Left lung (tissue), 10 donors: ENCODE measurements around the gene GGT1. TPM values are rescaled to one million over a fixed set of nuclear protein-coding genes. Genes with fewer than 3 reads are reported as not detected.
"Not testable (repeated sequence)": the region's sequence is repeated elsewhere in the genome, so short reads cannot be mapped to it uniquely, and the experiment has no call there.

Experiments used
- ATAC-seq: fragments of 200-7000 bp; cut with Tn5 transposase; one replicate; pipeline ENCODE4 v1.9.1; 2020; ENCODE audit warnings: moderate library complexity
- DNase-seq, 4 donors: peaks; one replicate each; pipeline ENCODE4 v3.0.0-alpha.2; 2013 to 2020
- H3K27ac ChIP-seq, 2 donors: fragments of 200-600 bp; sonication (generic) in 1 of 2; one replicate each; pipeline versions ENCODE4 v1.5.0 to v1.8.0; 2020 to 2021
- H3K27me3 ChIP-seq, 2 donors: fragments of 200-600 bp; sonication (generic) in 1 of 2; one replicate each; pipeline versions ENCODE4 v1.5.0 to v1.8.0; 2020 to 2021
- H3K36me3 ChIP-seq, 2 donors: fragments of 200-600 bp; sonication (generic) in 1 of 2; one replicate each; pipeline versions ENCODE4 v1.5.0 to v1.8.0; 2020 to 2021
- H3K4me1 ChIP-seq, 2 donors: fragments of 200-600 bp; one replicate each; pipeline ENCODE4 v1.8.0; 2021
- H3K4me3 ChIP-seq, 2 donors: fragments of 200-600 bp; sonication (generic) in 1 of 2; one replicate each; pipeline versions ENCODE4 v1.5.0 to v1.8.0; 2020 to 2021; ENCODE audit warnings: mild to moderate bottlenecking in 1 of 2
- H3K9me3 ChIP-seq, 2 donors: fragments of 200-600 bp; sonication (generic) in 1 of 2; one replicate each; pipeline versions ENCODE4 v1.5.0 to v1.8.0; 2020 to 2021
- intact Hi-C, 2 donors: fragments of 100-400 bp; cut with DNase I; formaldehyde crosslinking; loops; one replicate each; pipeline versions ENCODE4 v1.11.2 to v1.14.2; 2022
- polyA plus RNA-seq, 6 donors: library from polyadenylated mRNA; unstranded; fragments of 120-200 nt; gene quantifications; one replicate each; pipeline ENCODE4 v1.2.1, GENCODE V29; 2013; ENCODE audit not compliant: insufficient read length in 6 of 6
- total RNA-seq, 2 donors: library from RNA; stranded (reverse); fragmentation: NEBNext Ultra II Directional; extraction: Animal tissue kit (Norgen Biotek cat#: 25700); gene quantifications; one replicate each; pipeline ENCODE4 v1.2.1, GENCODE V29; 2021
- TF ChIP-seq, protein P1 (sequence below), 2 donors: fragments of 200-600 bp; sonication (generic) in 1 of 2; IDR thresholded peaks; one replicate each; pipeline versions ENCODE4 v1.5.0 to v1.8.0; 2021; ENCODE audit warnings: antibody characterized with exemption in 2 of 2
- donor health status: DM: no; HTN: yes; CAD: no.
- donor health status: DM: no; HTN: no; CAD: no.

The GGT1 gene
- total and polyA plus RNA-seq, 8 donors: 9.1 to 96.4 (median 13.9) TPM

DNA sequence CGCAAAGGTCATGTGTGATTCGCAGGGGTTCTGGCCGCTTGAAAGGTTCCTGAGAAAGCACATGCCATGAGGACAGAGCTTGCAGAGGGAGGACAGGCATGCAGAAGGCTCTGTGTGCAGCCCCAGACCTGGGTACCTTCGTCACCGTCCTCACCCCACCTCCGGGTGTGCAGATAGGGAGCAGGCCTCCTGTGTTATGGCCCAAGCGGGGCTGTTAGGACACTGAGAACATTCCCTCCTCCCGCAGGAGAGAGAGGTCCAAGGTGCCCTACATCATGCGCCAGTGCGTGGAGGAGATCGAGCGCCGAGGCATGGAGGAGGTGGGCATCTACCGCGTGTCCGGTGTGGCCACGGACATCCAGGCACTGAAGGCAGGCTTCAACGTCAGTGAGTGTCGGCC is 43.8 kb downstream of the GGT1 start:
- H3K27me3 ChIP-seq, DNase-seq, H3K4me1 ChIP-seq, H3K4me3 ChIP-seq, H3K9me3 ChIP-seq, H3K36me3 ChIP-seq, ATAC-seq, intact Hi-C loops, H3K27ac ChIP-seq: not testable (repeated sequence)

DNA sequence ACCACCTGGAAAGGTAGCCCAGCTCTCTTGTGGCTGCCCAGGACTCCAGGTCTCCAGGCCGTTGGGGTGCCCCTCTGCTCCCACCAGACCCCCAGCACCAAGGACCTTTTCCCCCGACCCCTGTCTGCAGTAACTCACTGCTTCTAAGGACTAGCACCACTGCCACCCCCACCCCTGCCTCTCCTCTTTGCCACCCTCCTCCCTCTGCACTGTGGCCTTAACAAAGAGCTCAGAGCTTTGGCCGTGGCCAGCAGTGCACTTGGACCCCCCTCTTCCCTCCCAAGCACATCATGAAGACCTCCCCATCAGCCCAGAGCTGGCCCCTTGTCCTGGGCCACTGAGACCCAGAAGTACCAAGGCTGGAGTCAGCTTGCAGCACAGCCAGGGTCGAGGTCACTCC is 46.4 kb downstream of the GGT1 start:
- H3K36me3 ChIP-seq, H3K27ac ChIP-seq, H3K27me3 ChIP-seq, intact Hi-C loops, H3K4me1 ChIP-seq, H3K4me3 ChIP-seq, H3K9me3 ChIP-seq, DNase-seq, ATAC-seq: not testable (repeated sequence)

DNA sequence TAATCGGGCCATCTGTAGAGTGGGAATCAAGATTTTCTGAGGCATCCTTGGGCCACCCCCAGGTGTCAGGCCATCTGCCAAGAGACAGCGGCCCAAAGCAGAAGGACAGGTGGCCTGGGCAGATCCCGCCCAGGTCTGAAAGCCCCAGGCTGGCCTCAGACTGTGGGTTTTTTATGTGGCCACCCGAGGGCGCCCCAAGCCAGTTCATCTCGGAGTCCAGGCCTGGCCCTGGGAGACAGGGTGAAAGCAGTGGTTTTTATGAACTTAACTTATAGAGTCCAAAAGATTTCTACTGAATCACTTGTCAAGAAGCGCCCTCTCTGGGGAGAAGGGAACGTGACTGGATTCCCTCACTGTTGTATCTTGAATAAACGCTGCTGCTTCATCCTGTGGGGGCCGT is 47.9 kb downstream of the GGT1 start:
- TF ChIP-seq, protein P1, sequence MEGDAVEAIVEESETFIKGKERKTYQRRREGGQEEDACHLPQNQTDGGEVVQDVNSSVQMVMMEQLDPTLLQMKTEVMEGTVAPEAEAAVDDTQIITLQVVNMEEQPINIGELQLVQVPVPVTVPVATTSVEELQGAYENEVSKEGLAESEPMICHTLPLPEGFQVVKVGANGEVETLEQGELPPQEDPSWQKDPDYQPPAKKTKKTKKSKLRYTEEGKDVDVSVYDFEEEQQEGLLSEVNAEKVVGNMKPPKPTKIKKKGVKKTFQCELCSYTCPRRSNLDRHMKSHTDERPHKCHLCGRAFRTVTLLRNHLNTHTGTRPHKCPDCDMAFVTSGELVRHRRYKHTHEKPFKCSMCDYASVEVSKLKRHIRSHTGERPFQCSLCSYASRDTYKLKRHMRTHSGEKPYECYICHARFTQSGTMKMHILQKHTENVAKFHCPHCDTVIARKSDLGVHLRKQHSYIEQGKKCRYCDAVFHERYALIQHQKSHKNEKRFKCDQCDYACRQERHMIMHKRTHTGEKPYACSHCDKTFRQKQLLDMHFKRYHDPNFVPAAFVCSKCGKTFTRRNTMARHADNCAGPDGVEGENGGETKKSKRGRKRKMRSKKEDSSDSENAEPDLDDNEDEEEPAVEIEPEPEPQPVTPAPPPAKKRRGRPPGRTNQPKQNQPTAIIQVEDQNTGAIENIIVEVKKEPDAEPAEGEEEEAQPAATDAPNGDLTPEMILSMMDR (IDR thresholded peaks at IDR 0.05): peak in 1 of 2 donors; percentile 27
- H3K4me3 ChIP-seq, H3K4me1 ChIP-seq, ATAC-seq, H3K27ac ChIP-seq, H3K27me3 ChIP-seq, H3K9me3 ChIP-seq, H3K36me3 ChIP-seq, intact Hi-C loops: not testable (repeated sequence)
- DNase-seq: peak in 2 of 4 donors; percentile 43 to 87

DNA sequence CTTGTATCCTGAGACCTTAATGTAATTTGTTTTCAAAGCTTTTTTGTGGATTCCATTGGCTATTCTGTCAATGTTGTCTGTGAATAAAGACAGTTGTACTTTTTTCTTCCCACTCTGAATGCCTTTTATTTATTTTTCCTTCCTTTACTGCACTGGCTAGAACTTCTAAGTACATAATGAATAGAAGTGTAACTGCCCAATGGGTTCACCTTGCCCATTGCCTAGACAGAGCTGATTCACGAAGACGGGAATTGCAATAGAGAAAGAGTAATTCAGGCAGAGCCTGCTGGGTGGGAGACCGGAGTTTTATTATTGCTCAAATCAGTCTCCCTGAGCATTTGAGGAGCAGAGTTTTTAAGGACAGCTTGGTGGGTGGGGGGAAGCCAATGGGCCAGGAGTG is 62.4 kb downstream of the GGT1 start:
- H3K27me3 ChIP-seq, ATAC-seq, DNase-seq, H3K9me3 ChIP-seq, H3K4me3 ChIP-seq, H3K4me1 ChIP-seq, H3K36me3 ChIP-seq, intact Hi-C loops, H3K27ac ChIP-seq: not testable (repeated sequence)

DNA sequence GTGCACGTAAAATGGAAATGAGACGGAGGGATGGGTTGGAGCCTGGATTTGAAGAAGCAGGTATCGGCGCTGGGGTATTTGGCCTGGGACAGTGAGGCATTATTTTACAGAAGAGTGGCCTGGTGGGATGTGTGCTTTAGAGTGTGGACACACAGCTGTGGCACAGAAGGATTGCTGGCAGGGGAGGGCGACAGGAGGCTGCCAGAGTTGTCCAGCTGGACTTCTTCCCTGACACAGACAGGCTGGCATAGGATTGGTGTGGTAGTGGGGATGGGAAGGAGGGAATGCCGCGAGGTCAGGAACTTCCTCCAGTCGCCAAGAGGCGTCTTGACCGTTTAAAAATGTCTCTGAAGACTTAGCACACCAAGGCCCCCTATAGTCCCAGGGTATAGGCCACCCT is 64.9 kb downstream of the GGT1 start:
- DNase-seq, H3K36me3 ChIP-seq, ATAC-seq, H3K4me3 ChIP-seq, H3K27ac ChIP-seq, H3K9me3 ChIP-seq, intact Hi-C loops, H3K4me1 ChIP-seq, H3K27me3 ChIP-seq: not testable (repeated sequence)

DNA sequence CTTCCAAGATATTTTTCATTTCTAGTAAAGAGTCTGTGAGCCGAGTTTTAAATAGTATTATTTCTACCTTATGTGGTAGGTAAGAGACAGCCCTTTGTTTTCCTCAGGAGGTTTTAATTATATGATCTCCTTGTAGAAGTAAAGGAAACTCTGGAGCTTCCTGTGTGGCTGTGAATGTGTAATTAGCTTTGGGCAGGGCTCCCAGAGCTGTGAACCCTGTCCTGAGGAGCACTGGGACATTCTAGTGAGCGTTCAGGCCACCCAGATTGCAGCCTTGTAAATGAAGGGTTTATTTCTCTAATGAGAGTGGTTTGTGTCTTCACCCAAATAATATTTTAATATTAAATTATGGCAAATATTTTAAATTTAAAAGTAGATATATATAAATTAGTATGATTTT is 69.5 kb downstream of the GGT1 start:
- DNase-seq, H3K9me3 ChIP-seq, H3K27me3 ChIP-seq, H3K4me1 ChIP-seq, H3K4me3 ChIP-seq, H3K36me3 ChIP-seq, intact Hi-C loops, ATAC-seq, H3K27ac ChIP-seq: not testable (repeated sequence)

Other genes starting within 250 kb of the GGT1 start
- gene ADORA2A, start 175.6 kb upstream of the GGT1 start, total RNA-seq: 10 to 100 TPM; 11.5 to 16.8 TPM
- gene ADORA2A, start 175.6 kb upstream of the GGT1 start, polyA plus RNA-seq: 10 to 100 TPM; 23.0 to 31.9 (median 28.1) TPM
- gene UPB1, start 107.9 kb upstream of the GGT1 start, total RNA-seq: 1 to 10 TPM in 1 of 2 donors, under 1 TPM in 1; 0.50 to 2.2 TPM
- 1 to 10 TPM; 1.0 to 2.3 (median 1.8) TPM for gene UPB1, start 107.9 kb upstream of the GGT1 start, polyA plus RNA-seq
- gene GUCD1, start 48.1 kb upstream of the GGT1 start, total RNA-seq: 100 to 1,000 TPM; 115 to 188 TPM
- 100 to 1,000 TPM in 1 of 6 donors, 10 to 100 TPM in 5; 81.7 to 109 (median 88.7) TPM for gene GUCD1, start 48.1 kb upstream of the GGT1 start, polyA plus RNA-seq
- 10 to 100 TPM; 62.7 to 67.3 TPM for gene SNRPD3, start 47.2 kb upstream of the GGT1 start, total RNA-seq
- 100 to 1,000 TPM; 160 to 187 (median 180) TPM for gene SNRPD3, start 47.2 kb upstream of the GGT1 start, polyA plus RNA-seq
- 10 to 100 TPM in 1 of 2 donors, 1 to 10 TPM in 1; 6.8 to 11.4 TPM for gene LRRC75B, start 10.1 kb upstream of the GGT1 start, total RNA-seq
- gene LRRC75B, start 10.1 kb upstream of the GGT1 start, polyA plus RNA-seq: 10 to 100 TPM; 25.8 to 35.1 (median 33.7) TPM
- gene PIWIL3, start 171.5 kb downstream of the GGT1 start, total RNA-seq: not detected
- gene PIWIL3, start 171.5 kb downstream of the GGT1 start, polyA plus RNA-seq: not detected
- gene SGSM1, start 203.0 kb downstream of the GGT1 start, total RNA-seq: 1 to 10 TPM; 2.0 to 2.8 TPM
- 1 to 10 TPM; 3.1 to 5.3 (median 4.8) TPM for gene SGSM1, start 203.0 kb downstream of the GGT1 start, polyA plus RNA-seq